NCI-H1417 (cell line): ENCODE data around the gene SPDYC.
A peak's percentile ranks its signal among the peaks of the same experiment; 100 is the strongest.
"Not testable (repeated sequence)": the region's sequence is repeated elsewhere in the genome, so short reads cannot be mapped to it uniquely, and the experiment has no call there.

Experiments used
- DNase-seq, 3 experiments: peaks; one replicate each; lab custom pipeline; 2025; lab: John Stamatoyannopoulos, UW

The SPDYC gene

DNA sequence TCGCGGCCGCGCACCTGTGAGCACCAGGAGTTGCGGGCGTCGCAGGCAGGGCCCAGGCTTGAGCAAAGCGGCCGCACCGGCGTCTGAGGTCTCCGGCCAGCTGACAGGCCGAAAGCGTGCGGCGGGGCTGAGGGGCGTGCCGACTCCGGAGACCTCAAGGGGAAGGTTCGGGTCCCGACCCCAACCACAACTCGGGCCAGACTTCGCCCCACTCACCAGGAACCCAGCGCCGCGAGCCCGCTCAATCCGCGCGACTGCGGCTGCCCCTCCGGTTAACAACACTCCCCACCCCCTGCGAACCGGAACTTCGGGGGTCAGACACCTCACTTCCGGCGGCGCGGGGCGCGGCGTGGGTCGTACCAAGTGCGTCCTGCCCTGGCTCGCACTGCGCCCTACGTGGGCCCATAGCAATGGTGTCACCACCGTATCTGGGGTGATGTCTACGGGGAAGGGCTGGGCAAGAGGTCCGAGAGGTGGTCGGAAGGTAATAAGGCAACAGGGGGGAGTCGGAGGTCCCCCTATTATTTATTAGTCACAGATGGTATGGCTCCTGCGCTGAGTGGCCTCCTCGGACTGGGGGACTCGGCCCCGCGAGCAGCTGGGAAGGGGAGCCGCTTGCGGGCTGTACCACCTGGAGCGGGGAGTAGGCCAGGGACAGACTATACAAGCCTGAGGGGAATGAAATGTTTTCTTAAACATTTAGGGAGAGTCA, 35.6 kb upstream of the SPDYC start, which contains the start of gene SYVN1:
TSS of gene SYVN1 (minus strand) at position 280 of the 712 bp plus-strand sequence. CDS start 918 bp downstream, outside the sequence.
- peak; percentile 85 to 99 (median 99) for DNase-seq

- DNase-seq = peak; percentile 93 to 99 (median 99)
Observed at GRCh38 chr11:65134952-65135632, 34.9 kb upstream of the SPDYC start.

DNA sequence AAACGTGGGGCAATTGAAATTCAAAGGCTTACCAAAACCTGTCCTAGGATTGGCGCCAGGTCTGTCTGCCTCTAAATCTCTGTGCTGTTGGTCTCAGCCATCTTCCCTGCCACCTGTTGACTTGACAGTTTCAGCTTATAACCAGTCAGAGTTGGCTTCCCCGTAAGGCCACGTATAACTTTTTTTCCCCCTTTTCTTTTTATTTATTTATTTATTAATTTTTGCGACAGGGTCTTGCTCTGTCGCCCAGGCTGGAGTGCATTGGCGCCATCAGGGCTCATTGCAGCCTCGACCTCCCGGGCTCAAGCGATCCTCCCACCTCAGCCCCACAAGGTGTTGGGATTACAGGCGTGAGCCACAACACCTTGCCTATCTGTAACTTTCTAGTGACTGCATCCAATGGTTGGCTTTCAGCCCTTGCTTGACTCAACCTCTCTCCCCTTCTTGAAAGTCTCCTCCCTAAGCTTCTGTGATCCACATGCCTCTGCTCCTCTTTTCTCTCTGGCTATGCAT, 34.3 kb upstream of the SPDYC start:
- no peak for DNase-seq

- DNase-seq = no peak
Observed at GRCh38 chr11:65136515-65137096, 33.4 kb upstream of the SPDYC start.

DNA sequence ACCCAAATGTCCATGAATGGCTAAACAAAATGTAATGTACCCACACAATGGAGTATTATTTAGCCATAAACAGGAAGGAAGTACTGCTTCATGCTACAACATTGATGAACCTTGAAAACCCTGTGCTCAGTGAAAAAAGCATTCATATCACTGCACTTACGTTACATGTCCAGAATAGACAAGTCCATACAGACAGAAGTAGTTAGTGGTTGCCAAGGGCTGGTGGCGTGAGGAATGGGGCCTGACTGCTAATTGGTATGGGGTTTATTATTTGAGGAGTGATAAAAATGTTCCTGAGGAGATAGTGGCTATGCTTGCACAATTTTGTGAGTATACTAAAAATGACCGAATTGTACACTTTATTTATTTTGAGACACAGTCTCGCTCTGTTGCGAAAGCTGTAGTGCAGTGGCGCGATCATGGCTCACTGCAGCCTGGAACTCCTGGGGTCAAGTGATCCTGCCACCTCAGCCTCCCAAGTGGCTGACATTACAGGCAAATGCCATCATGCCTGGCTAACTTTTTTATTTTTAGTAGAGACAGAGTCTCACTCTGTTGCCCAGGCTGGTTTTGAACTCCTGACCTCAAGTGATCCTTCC, 28.0 kb upstream of the SPDYC start:
- DNase-seq = no peak

DNA sequence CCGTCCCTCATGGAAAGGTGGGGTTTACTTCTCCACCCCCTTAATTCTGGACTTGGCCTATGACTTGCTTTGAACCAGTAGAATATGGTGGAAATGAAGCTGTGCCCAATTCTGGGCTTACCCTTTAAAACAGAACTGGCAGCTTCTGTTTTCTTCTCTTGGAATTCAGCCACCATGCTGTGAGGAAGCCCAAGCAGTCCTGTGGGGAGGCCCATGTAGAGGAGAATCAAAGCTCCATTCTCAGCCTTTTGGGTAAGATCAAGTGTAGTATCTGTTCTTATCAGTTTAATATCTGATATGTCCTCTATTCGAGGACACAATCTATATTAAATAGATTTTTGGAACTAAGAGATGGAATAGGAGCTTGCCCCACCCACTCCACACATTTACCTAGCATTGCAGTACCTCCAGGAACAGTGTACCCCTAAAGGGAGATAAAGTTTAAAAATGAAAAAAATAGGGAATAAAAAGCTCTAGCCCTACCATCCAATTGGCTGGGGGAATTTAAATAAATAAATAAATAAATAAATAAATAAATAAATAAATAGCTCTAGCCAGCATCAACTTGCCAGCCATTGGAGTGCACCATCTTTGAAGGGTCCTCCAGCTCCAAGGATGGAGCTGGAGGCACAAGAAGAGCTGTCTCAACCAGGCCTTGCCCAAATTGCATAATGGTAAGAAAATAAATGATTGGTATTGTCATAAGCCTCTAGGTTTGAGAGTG, 22.5 kb upstream of the SPDYC start:
- DNase-seq = no peak

GRCh38 chr11:65148657-65149056, 21.4 kb upstream of the SPDYC start:
- no peak for DNase-seq

GRCh38 chr11:65150131-65150508, 19.9 kb upstream of the SPDYC start:
- DNase-seq = not testable (repeated sequence)

DNA sequence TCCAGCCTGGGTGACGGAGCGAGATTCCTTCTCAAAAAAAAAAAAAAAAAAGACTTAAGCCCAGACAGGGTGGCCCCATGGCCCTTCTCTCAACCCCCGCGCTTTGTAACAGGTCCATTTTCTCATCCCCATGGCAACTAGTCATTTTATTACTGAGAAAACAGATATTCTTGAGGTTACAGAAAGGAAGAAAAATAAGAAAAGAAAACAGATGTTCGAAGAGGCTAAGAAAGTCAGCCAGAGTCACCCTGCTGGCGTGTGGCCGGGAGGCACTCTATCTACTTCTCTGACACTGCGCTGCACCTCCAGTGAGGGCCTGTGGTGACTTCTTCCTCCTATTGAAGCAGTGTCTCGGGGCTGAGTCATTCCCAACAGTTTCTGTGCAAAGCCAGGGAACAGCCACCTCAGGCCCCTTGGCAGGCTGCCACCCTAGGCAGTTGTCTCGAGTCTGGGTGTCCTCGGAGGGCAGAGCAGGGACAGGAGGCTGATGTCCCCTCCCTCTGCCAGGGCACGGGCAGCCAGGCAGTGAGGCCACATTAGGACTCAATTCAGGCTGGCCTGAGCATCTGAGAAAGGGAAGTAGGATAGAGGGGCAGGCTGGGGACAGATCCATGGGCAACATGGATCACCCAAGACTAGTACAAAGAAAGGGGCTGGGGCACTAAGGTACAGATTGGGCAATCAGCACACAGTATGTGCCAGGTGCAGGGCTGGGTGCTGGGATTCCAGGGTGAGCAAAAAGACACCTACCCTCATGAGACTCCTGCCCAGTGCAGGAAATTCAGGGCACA, 19.3 kb upstream of the SPDYC start:
- DNase-seq = peak in 2 of 3 experiments; percentile 23 to 45

DNA sequence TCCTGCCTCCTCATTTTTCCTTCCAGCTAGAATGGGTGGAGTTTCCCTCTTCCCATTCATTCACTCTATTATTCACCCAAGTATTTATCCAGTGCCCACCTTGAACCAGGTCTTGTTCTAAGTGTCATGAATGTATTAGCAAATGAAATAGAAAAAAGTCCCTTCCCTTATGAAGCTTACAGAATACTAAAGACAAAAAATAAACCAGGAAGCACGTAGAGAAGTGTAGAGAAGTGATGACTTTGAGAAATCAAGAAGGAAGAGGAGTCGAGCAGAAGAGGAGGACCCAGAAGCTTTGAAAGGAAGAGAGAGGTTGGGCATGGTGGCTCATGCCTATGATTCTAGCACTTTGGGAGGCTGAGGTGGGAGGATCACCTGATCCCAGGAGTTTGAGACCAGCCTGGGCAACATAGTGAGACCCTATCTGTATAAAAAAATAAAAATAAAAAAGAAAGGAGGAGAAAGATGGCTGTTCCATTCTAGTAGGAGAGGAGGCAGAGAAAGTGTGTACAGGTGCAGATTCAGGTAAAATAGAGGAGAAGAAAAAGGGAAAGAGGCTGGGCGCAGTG, 18.6 kb upstream of the SPDYC start:
- DNase-seq = no peak

GRCh38 chr11:65152122-65152521, 17.9 kb upstream of the SPDYC start:
- no peak for DNase-seq

DNA sequence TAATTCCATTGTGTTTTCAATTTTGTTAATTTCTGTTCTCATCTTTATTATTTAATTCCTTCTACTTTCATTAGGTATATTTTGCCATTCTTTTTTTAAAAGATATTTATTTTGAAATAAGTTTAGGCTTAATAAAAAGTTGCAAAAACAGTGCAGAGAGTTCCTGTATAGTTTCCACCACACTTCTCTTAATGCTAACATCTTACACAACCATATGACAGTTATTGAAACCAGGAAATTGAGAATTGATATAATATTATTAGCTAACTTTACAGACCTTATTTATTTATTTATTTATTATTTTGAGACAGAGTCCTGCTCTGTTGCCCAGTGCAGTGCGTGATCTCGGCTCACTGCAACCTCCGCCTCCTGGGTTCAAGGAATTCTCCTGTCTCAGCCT, 13.8 kb upstream of the SPDYC start:
- DNase-seq = no peak

GRCh38 chr11:65156926-65157325, 13.1 kb upstream of the SPDYC start:
- DNase-seq = no peak

DNA sequence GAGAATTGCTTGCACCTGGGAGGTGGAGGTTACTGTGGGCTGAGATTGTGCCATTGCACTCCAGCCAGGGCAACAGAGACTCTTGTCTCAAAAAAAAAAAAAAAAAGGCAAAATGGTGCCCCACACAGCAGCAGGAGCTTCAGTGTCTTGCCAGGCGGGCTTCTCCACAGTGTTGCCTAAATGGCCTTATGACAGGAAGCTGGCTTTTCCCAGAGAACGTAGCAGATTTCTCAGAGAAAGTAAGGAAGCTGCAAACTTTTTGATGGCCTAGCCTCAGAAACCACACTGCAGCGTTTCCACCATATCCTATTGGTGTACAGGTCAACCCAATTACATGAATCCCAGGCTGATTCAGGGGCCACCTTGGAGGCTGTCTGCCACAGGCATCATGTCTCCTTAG, 12.7 kb upstream of the SPDYC start:
- no peak for DNase-seq

GRCh38 chr11:65159012-65159411, 11.0 kb upstream of the SPDYC start:
- DNase-seq = no peak

GRCh38 chr11:65160643-65161042, 9.4 kb upstream of the SPDYC start:
- no peak for DNase-seq

- DNase-seq = no peak
Observed at GRCh38 chr11:65163684-65164083, 6.3 kb upstream of the SPDYC start.

- no peak for DNase-seq
Observed at GRCh38 chr11:65165410-65166317, 4.4 kb upstream of the SPDYC start.

DNA sequence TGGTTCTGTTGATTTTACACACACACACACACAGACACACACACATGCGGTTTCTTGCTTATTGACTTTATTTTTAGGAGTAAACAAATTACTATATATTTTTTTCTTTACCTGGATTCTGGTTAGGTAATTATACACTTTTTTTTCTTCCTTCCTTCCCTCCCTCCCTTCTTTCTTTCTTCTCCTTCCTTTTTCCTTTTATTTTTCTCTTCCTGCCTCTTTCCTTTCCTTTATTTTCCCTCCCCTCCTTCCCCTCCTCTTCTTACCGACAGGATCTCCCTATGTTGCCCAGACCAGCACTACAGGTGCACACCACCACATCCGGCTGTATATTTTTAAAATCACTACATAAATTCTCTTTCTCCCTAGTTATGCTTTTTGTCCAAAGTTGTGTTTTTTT, 3.1 kb upstream of the SPDYC start:
- no peak for DNase-seq

- no peak for DNase-seq
Observed at GRCh38 chr11:65167656-65168055, 2.4 kb upstream of the SPDYC start.
